Kidney tubule cell (primary cell): ENCODE results near the gene HDGFL1.

Experiments used
- DNase-seq: peaks from one replicate; pipeline ENCODE4 v3.0.0-alpha.2; 2018; ENCODE audit warnings: low spot score

HDGFL1 gene

DNA sequence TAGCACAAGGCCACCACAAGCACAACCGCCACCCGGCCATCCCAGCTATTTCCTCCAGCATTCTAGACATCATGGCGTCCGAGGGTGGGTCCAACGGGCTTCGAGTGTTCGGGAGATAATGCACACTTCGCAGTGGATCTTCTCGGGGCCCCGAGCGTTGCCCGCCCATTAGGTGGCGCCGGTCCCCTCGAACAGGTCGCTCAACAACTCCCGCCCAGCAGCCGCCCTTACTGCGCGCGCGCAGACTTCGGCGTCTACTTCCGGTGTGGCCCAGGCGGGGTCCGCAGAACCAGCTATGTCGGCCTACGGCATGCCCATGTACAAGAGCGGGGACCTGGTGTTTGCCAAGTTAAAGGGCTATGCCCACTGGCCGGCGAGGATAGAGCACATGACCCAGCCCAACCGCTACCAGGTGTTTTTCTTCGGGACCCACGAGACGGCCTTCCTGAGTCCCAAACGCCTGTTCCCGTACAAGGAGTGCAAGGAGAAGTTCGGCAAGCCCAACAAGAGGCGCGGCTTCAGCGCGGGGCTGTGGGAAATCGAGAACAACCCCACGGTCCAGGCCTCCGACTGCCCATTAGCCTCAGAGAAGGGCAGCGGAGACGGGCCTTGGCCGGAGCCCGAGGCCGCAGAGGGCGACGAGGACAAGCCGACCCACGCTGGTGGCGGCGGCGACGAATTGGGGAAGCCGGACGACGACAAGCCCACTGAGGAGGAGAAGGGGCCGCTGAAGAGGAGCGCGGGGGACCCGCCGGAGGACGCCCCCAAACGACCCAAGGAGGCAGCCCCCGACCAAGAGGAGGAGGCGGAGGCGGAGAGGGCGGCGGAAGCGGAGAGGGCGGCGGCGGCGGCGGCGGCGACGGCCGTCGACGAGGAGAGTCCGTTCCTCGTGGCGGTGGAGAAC lies at the start of gene HDGFL1:
Gene HDGFL1, plus strand, starts transcription at position 286 of the 904 bp plus-strand sequence. Its CDS starts 10 bp downstream, at position 296.
- DNase-seq: no peak

DNA sequence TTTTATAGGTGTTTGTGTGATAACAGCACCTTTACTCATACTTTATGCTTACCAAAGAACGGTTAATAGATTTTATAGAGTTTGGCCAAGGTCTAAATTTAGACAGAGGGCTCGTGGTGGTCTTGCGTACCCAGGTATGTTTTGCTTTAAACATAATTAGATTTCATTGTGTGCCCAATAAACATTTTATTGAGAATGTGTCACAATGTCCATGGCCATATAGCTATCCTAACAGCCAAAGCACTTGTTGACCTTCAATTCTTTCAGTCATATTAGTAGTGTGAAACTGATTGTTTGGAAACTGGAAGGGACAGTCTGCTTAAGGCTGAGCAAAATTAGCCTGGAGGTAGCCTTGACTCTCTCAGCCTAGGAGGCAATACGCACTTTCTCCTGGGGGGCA lies 48.3 kb upstream of the HDGFL1 start:
- DNase-seq: no peak

DNA sequence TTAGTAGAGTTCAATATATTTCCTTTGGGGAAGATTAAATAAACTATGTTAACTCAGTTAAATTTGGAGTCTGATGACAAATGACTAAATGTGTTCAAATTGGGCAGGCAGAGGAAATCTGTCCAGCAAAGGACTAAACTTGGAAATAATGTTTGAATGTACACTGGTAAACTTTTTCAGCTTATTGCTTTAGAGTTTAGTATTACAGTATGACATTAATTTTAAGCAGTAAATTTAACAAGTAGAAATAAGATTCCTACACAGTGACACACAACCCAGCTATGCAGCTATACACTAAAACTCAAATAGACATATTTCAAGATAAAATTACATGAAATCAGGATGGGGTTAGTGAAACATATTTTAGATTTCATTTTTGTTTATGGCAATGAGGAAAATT lies 42.6 kb upstream of the HDGFL1 start:
- DNase-seq: no peak

DNA sequence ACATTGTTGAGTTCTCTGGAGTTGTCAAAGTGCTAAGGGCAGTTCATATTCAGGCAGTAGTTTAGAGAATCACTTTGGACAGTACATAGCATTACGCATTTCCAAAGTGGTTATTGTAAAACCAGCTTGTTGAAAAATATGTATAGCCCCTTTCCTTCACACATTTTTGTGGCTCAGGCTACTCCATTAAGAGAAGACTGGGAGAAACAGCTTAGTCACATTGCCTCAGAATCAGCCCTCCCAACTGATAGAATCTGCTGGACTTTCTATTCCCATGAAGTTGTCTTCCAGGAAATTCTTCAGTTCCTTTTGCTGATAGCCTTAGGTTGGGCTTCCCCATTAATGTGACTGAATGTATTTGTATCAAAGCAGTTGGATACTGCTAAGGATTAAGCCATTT lies 39.5 kb upstream of the HDGFL1 start:
- DNase-seq: no peak

DNA sequence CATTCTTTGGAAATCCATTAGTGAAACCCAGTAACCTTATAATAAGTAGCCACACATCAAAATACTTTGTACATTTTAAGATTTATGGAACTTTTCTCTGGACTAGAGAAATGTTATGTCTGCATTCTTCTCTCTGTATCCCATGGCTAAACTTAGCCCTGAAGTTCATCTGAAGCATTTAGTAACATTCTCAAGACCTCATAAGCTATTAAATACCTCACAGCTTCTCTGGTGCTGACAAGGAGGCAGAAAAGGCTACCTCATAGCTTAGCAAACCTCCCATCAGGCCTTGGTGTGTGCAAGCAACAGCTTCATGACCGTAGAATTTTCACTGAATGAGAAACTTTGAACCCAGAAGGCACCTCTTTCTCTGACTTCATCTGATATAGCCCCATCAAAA lies 38.9 kb upstream of the HDGFL1 start:
- DNase-seq: no peak

DNA sequence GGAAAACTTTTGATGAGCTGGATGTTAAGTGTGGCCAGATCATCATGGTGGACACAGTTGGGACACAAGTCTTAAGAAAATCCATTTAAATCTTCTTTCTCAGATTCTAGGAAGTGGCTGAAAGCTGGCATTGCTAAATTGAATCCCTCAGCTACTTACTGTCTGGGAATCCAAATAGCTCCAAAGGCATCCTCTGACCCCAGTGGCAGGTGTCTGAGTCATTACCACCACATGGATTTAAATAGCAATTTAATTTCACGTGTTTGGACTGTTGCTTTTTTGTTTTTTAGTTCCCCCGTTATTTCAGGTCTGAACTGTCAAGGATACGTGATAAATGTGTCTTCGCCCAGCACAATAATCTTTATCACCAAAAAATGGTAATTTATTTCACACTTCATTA lies 33.2 kb upstream of the HDGFL1 start:
- DNase-seq: no peak

DNA sequence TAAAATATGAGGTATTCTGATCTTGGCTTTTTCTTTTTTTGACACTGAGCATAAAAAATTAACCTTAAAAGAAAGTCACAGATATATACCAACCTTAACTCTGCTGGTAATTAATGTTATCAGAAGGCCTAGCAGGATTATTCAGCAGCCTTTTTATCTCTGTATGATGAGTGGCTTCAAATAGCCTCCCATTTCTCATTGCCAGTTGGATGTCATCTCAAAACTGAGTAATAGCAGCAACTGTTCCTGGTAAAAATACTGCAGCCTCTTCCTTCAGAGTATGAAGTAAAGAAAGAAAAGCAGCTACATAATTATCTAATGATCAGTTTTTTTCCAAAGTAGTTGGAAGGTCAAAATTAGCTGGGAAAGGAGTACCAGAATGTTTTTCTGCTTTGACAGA lies 24.9 kb upstream of the HDGFL1 start:
- DNase-seq: no peak

DNA sequence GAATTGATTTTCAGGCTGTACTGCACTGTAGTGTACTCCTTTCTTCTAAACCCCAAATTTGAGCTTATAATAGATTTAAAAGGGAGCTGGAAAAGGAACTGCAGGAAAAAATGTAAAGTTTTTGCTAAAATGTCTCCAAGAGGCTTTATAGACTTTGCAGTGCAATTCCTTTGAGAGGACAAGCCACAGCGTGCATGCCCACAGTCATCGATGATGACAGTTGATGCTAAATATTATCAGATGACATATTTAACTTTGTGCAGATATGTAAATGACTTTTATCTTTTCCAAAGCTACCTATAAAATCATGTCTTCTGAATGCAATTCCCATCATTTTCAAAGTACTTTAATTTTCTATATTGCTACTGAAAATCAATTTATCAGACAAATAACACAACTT lies 24.3 kb upstream of the HDGFL1 start:
- DNase-seq: no peak

DNA sequence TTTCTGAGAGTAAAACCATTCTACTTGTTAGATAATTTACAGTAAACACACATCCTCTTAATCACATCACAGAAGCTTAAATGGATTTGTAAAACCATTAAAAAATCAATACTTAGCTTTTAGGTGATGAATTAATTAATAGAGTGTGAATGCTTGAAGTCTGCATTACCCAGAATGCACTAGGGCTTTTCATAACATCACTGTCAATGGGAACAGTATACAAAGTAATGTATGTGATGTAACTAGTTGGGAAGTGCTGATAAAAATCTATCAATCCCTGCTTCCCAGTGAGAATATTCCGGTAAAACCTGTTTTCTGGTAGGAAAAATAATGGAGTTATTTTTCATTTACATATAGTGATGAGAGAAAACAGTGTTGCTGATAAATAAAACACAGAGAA lies 23.1 kb upstream of the HDGFL1 start:
- DNase-seq: no peak

DNA sequence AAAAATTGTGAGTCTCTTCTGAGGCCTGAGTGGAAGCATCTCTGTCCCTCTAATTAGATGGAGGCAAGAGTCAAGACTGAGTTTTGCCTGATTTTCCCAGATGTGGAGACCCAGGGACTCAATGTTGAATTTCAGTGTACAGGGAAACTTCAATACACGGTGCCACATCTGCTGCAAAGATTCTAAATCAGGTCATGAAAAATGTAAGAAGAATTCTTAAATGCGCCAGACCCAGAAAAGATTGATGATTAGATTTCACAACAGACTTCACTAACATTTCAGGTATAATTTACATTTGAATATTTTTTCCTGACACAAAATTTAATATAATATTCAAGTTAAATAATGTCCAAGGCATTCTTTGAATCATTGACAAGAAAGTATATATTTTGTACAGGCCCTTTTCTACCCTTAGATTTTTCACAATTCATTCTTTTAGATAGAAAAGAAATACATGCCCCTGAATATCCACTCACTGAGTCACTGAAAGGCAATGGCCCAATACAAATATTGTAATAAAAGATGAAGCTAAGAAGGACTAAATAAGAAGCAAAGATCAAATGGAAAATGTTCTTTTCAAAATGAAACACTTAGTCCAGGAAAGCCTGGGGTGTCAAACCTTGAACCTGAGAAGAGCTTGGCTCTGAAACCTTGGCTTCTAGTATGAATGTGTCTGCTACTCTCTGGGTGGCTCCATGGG lies 18.2 kb upstream of the HDGFL1 start:
- DNase-seq: no peak

DNA sequence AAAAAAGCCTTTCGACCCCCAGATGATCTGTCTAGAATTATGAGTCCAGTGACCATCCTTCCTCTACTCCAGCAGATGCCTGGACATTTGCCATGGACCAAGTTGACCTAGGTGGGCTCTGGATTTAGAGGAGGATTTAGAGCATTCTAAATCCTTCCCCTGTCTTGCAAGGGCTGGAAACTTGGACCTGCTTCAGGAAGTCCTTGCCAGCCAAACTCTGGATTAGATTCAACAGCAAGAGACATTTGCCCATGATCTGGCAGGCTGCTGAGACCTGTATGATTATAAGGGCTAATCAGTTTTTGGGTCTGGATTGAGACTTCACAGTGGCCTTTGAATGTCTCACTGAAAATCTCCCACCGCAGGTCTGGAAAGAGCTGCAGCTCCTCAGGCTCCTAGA lies 13.1 kb upstream of the HDGFL1 start:
- DNase-seq: no peak

DNA sequence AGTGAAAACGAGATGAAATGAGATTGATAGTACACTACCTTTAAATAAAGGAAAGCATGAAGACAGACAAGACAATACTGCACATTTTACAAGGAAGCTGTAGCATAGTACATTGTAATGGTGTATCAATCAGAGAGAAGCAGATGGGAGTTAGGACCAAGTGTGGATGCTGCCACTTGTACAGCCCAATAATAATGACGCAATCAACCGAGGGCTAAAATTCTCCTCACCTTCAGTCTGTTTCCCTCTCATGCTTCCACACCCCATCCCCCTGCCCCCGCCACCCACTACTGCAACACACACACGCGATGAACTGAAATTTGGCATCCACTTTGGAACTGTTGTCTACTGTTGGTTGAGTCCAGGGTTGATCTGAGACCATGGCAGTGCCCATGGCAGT lies 12.4 kb upstream of the HDGFL1 start:
- DNase-seq: no peak

DNA sequence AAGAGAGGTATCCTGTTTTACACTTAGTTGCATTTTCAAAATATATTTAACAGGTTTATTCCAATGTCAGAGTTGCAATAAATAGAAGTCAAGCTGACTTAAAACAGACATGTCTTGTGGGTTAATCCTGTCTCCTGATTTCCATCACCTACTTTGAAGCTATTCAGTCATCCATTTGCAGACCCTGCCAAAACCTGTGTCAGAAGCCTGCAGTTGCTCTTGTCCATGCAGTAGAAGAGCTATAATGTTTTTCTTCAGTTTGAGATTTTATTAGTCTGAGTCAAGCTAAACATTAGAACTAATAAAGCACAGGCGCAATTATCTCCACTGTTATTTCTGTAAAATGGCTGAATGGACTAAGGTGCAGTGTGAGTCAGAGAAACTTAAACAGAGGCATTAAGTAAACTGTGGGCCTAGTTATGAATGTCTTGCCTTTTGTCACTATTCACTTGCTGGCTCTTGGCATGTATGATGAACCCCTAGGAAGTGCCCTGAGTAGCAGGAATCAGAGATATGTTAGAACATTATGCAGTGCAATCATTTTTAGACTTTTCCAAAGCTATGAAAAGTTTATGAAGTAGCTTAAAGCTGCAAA lies 11.0 kb upstream of the HDGFL1 start:
- DNase-seq: no peak

DNA sequence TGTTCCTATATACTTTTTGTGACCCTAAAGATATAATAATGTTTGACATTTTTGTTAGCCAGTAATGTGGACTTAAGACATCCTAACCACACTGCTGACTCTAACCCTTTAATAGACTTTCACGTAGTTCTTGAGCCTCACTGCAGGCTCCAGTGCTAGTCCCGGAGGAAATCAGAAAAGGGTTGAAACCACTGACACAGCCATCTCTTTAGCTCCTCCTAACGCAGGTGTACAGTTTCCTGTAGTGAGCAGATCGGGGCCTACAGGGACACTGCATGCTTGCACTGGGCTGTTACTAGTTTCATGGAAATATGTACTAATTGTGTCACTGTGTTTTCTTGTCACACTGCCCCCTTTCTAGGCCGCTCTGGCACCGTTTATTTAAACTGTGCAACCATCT lies 512 bp upstream of the HDGFL1 start:
- no peak for DNase-seq

DNA sequence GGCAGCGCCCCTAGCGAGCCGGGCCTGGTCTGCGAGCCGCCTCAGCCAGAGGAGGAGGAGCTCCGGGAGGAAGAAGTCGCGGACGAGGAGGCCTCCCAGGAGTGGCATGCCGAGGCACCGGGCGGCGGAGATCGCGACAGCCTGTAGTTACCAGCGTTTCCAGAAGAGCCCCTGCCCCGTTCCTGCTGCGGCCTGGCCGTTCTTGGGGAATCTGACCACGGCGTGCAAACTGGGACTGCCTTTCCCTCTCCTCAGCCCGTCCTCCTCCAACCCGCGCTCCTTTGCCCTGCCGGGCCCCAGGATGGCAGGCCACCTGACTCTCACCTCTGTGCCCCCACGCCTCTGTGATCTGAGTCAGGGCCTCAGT lies 802 bp downstream of the HDGFL1 start:
- DNase-seq: no peak

DNA sequence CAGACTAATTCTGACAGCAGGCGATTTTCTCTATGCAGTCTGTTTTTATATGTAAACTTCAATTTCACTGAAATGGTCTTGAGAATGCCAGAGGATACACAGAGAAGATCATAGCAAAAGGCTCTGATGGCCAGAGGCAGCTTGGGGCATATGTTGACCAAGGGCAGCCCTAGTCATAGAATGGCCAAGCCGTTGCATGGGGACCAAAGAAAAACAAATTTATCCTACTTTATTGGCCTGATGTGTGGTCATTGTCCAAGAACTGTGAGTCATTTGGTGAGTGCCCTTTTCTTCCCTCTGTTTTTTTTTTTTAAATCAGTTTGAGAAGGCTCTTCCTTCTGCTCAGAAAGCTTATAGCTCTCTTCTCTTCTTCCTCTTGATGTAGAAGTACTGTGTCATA lies 5.8 kb downstream of the HDGFL1 start:
- DNase-seq: peak; percentile 32

DNA sequence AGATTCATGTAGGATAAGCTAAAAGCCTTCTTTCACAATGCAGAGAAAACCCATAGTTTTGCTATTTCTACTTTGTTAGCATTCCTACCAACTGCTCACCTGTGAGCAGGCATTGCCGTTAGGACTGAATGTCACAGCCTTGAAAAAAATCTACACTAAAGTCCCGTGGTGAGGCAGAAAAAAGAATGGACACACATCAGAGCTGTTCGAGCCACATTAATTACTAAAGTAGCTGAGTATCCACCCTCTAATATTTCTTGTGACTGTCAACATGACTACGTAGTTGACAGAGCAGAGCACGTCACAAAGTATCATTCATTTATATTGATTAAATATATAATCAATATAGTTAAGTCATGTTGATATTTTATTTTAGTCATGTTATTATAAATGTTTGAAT lies 10.1 kb downstream of the HDGFL1 start:
- DNase-seq: no peak

DNA sequence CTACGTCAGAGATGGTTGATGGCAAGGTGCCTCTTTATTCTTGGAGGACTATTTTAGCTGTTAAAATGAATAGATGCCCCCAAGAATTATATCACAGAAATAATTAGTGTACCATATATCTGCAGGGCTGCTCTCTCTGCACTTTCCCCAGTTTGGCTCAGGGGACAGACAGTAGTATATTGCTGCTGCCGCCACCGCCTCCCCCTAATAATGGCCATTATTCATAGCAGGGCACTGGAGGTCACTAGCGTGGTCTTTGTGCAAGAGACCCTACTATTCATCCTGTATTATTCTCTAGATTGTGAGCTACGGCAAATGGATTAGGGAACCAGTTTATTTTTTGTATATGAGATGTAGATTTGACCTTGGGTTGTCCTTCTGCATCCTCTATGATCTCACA lies 11.0 kb downstream of the HDGFL1 start:
- DNase-seq: no peak

DNA sequence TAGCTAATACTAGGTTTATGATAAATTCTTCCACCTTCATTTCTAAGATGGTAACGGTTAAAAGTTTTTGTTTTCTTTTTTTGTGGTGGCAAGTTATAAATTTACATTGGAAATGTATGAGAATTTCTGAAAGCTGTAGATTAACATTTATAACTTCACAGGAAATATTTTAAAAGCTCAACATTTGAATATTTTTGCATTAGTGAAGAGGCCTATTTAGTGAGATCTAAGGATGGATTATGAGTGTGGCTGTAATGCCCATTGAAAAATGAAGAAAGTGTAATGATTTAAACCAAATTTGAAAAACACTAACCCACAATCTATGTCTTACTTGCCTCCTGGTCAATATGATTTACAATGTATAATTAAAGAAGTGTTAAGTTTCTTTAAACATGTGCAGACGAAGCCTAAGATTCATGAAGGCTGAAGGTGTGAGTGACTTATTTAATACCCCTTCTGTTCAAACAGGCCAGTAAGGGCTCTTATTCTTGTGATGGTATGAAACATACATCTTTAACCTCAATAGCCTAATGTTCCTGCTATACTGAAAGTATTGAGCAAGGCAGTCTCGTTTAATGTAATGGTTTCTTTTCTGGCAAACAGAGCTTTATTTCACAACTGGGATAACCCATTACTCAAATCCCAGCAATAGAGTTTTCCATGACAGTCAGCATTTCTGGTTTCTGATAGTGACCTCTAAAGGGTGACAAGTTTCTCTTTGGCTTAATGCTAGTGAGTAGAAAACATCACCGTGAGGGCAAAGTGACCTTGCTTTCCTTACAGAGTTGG lies 13.2 kb downstream of the HDGFL1 start:
- DNase-seq: no peak

DNA sequence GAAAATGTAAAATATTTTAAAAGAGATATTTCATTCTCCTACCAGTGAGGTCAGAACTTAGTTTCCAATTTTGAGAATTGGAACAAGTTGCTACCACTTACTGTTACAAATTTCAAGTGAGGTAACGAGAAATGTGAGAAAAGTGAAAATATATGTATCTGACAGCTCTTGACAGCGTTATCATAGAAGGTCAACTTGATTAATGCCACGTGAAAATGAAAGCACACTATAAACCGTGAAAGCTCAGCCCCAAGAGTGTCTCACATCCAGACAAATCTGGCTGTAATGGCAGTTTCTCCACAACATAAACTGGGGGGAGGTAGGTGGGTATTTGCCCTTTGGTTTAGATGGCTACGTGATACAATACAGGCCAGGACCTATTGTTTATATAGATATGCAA lies 13.9 kb downstream of the HDGFL1 start:
- no peak for DNase-seq

DNA sequence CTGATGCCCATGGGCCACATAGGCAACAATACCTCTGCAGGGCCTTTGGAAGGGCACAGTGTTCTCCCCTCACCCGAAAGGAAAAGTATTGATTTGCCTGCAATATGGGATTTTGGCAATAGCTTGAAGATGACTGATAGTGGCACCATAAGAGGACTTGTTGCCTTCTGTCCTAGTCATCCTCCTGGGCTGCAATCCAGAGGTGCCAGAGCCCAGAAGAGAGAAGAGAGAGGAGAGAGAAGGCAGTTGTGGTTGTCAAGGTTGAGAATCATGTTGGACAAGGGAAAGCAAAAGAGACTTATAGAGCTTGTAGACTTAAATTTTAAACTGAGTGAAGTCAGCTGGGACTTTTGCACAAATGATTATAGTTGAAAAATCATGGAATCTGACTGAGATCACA lies 14.6 kb downstream of the HDGFL1 start:
- no peak for DNase-seq

DNA sequence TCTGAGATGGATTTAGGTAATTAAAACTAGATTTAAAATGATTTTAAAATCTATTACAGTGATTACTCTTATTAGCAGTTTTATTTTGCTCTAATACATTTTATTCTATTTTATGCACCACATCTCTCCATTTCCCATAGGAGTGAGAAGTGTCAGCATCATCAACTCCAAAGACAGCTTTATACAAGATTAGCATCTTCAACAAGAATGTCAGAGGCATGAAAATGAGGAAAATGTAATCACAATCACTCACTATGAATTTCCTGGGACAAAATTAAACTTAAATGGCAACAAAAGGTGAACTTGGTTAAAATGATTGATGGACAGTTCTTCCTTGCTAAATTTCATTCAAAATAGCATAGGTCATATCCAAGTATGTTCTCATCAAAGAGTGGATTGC lies 19.8 kb downstream of the HDGFL1 start:
- DNase-seq: no peak
